H1 (cell line): Measurements from ENCODE around the gene CYBRD1. TPM values are rescaled to one million over a fixed set of nuclear protein-coding genes. Genes with fewer than 3 reads are reported as not detected.
A peak's percentile ranks its signal among the peaks of the same experiment; 100 is the strongest.

Experiments
- CTCF ChIA-PET: fragments of 300-600 bp; sonication (Branson Sonifier 250); formaldehyde crosslinking; loops from one replicate; lab custom pipeline; 2021; ENCODE audit not compliant: partially characterized antibody; lab: Charles Lee
- POLR2A ChIA-PET: fragments of 300-600 bp; sonication (Branson Sonifier 250); formaldehyde crosslinking; loops from one replicate; lab custom pipeline; 2021; ENCODE audit warnings: inconsistent platforms; ENCODE audit not compliant: partially characterized antibody; lab: Charles Lee
- DNase-seq, 2 experiments: peaks; one replicate each; pipeline versions ENCODE4 v3.0.0 to v3.0.0-alpha.2; 2010 to 2022; ENCODE audit warnings: low spot score in 2 of 2, low read depth in 1 of 2, mixed read lengths in 1 of 2
- FAIRE-seq: peaks from 2 replicates; lab custom pipeline; 2011; peaks lifted over from hg19 to GRCh38; lab: Jason Lieb, UNC
- H2AFZ ChIP-seq: 2 replicates; pipeline ENCODE4 v1.8.1; 2012; ENCODE audit warnings: low read length, inconsistent platforms
- H2AK5ac ChIP-seq: 2 replicates; pipeline ENCODE4 v1.6.1; 2013; ENCODE audit warnings: low read depth, low read length
- H2BK120ac ChIP-seq: replicated peaks from 2 replicates; pipeline ENCODE3; 2013; ENCODE audit warnings: low read depth, low read length, inconsistent platforms
- H2BK12ac ChIP-seq: 2 replicates; pipeline ENCODE4 v1.6.1; 2013; ENCODE audit warnings: low read depth, low read length
- H2BK15ac ChIP-seq: 2 replicates; pipeline ENCODE4 v1.6.1; 2013; ENCODE audit warnings: low read length
- H2BK20ac ChIP-seq: 2 replicates; pipeline ENCODE4 v1.6.1; 2013; ENCODE audit warnings: low read length
- H2BK5ac ChIP-seq: 2 replicates; pipeline ENCODE4 v1.6.1; 2013; ENCODE audit warnings: low read depth, low read length
- H3K14ac ChIP-seq: 2 replicates; pipeline ENCODE4 v1.6.1; 2013; ENCODE audit warnings: inconsistent platforms; ENCODE audit not compliant: insufficient read length
- H3K18ac ChIP-seq: 2 replicates; pipeline ENCODE4 v1.6.1; 2013; ENCODE audit warnings: low read length; ENCODE audit errors: extremely low read depth
- H3K23ac ChIP-seq: 2 replicates; pipeline ENCODE4 v1.6.1; 2013; ENCODE audit warnings: inconsistent platforms; ENCODE audit not compliant: insufficient read length
- H3K23me2 ChIP-seq: 2 replicates; pipeline ENCODE4 v1.6.1; 2013; ENCODE audit warnings: low read depth, low read length
- H3K27ac ChIP-seq: 2 replicates; pipeline ENCODE4 v1.6.1; 2011; ENCODE audit warnings: low read depth, low read length, inconsistent platforms
- H3K27me3 ChIP-seq, 4 experiments: replicated peaks in 1 of 4; 1 replicate in 1 of 4; 2 replicates in 3 of 4; pipeline versions ENCODE4 v1.6.1 to v1.8.1; 2011 to 2013; ENCODE audit warnings: low read length in 3 of 4, mild to moderate bottlenecking in 3 of 4, inconsistent platforms in 2 of 4, mixed read lengths in 2 of 4, moderate library complexity in 1 of 4; ENCODE audit not compliant: control insufficient read depth in 3 of 4, insufficient read depth in 3 of 4; ENCODE audit errors: extremely low read depth in 1 of 4
- H3K36me3 ChIP-seq, 4 experiments: 2 replicates each; pipeline versions ENCODE4 v1.6.1 to v1.8.1; 2011 to 2013; ENCODE audit warnings: mild to moderate bottlenecking in 4 of 4, low read length in 3 of 4, moderate library complexity in 2 of 4, control low read depth in 1 of 4, inconsistent platforms in 1 of 4; ENCODE audit not compliant: insufficient read depth in 4 of 4, control insufficient read depth in 2 of 4
- H3K4ac ChIP-seq: replicated peaks from 2 replicates; pipeline ENCODE3; 2013; ENCODE audit warnings: low read length, low read depth, mixed read lengths, inconsistent platforms; ENCODE audit not compliant: insufficient read length
- H3K4me1 ChIP-seq, 4 experiments: replicated peaks in 1 of 4; 1 replicate in 1 of 4; 2 replicates in 3 of 4; pipeline versions ENCODE4 v1.6.1 to v1.8.1; 2011 to 2013; ENCODE audit warnings: low read length in 3 of 4, inconsistent platforms in 2 of 4, mixed read lengths in 1 of 4; ENCODE audit not compliant: insufficient read depth in 4 of 4, control insufficient read depth in 3 of 4
- H3K4me2 ChIP-seq, 2 experiments: 2 replicates each; pipeline versions ENCODE4 v1.6.1 to v1.8.1; 2011 to 2013; ENCODE audit warnings: low read depth in 2 of 2, low read length in 2 of 2, control low read depth in 1 of 2, inconsistent platforms in 1 of 2, mild to moderate bottlenecking in 1 of 2; ENCODE audit not compliant: insufficient read depth in 1 of 2
- H3K4me3 ChIP-seq, 4 experiments: fragments of 200-600, 300-600 bp in 1 of 4; sonication (generic), shearing (Covaris generic), sonication (Bioruptor Twin) in 1 of 4; 2 replicates each; pipeline versions ENCODE4 v1.5.1 to v1.8.1; 2011 to 2016; ENCODE audit warnings: low read length in 4 of 4, low read depth in 3 of 4, control low read depth in 2 of 4, inconsistent platforms in 2 of 4, mild to moderate bottlenecking in 2 of 4, mixed read lengths in 1 of 4, moderate library complexity in 1 of 4; ENCODE audit not compliant: insufficient read depth in 2 of 4; ENCODE audit errors: extremely low read depth in 1 of 4
- H3K56ac ChIP-seq: replicated peaks from 2 replicates; pipeline ENCODE3; 2013; ENCODE audit warnings: low read depth, mild to moderate bottlenecking, mixed read lengths, low read length, inconsistent platforms; ENCODE audit not compliant: insufficient read length
- H3K79me1 ChIP-seq: 2 replicates; pipeline ENCODE4 v1.6.1; 2013; ENCODE audit warnings: low read depth, low read length, control low read depth
- H3K79me2 ChIP-seq, 2 experiments: 2 replicates each; pipeline versions ENCODE4 v1.6.1 to v1.8.1; 2012 to 2013; ENCODE audit warnings: low read length in 2 of 2, mild to moderate bottlenecking in 2 of 2, inconsistent platforms in 1 of 2; ENCODE audit not compliant: insufficient read depth in 2 of 2, control insufficient read depth in 1 of 2
- H3K9ac ChIP-seq, 4 experiments: replicated peaks in 1 of 4; 1 replicate in 1 of 4; 2 replicates in 3 of 4; pipeline versions ENCODE4 v1.6.1 to v1.8.1; 2011 to 2013; ENCODE audit warnings: low read depth in 3 of 4, low read length in 3 of 4, control low read depth in 2 of 4, mild to moderate bottlenecking in 2 of 4, moderate library complexity in 2 of 4, inconsistent platforms in 1 of 4; ENCODE audit errors: extremely low read depth in 1 of 4
- H3K9me3 ChIP-seq, 2 experiments: 2 replicates each; pipeline versions ENCODE4 v1.6.1 to v1.8.1; 2012 to 2013; ENCODE audit warnings: mild to moderate bottlenecking in 2 of 2, moderate library complexity in 2 of 2, control low read depth in 1 of 2, inconsistent platforms in 1 of 2, low read depth in 1 of 2, low read length in 1 of 2, mixed read lengths in 1 of 2; ENCODE audit not compliant: insufficient read depth in 2 of 2
- H4K20me1 ChIP-seq, 2 experiments: replicated peaks in 1 of 2; 2 replicates each; pipeline versions ENCODE3 to v1.8.1; 2011 to 2013; ENCODE audit warnings: inconsistent platforms in 2 of 2, low read length in 2 of 2, mild to moderate bottlenecking in 1 of 2; ENCODE audit not compliant: insufficient read depth in 2 of 2, control insufficient read depth in 1 of 2
- H4K5ac ChIP-seq: 2 replicates; pipeline ENCODE4 v1.6.1; 2013; ENCODE audit warnings: low read length, low read depth, mixed read lengths, inconsistent platforms; ENCODE audit not compliant: insufficient read length
- H4K8ac ChIP-seq: 2 replicates; pipeline ENCODE4 v1.8.0; 2013; ENCODE audit warnings: mild to moderate bottlenecking, moderate library complexity, low read length, inconsistent platforms; ENCODE audit not compliant: insufficient read depth; ENCODE audit errors: extremely low read depth
- H4K91ac ChIP-seq: replicated peaks from 2 replicates; pipeline ENCODE3; 2013; ENCODE audit warnings: low read length, mixed read lengths, inconsistent platforms; ENCODE audit not compliant: insufficient read length
- CEBPB ChIP-seq: IDR thresholded peaks from 2 replicates; pipeline ENCODE4 v1.6.1; 2012; ENCODE audit warnings: low read depth, low read length
- HDAC2 ChIP-seq, 2 experiments: fragments of 300-600 bp in 1 of 2; sonication (generic) in 1 of 2; IDR thresholded peaks; 2 replicates each; pipeline ENCODE4 v1.6.1; 2011 to 2012; ENCODE audit warnings: low read depth in 2 of 2, low read length in 2 of 2, mild to moderate bottlenecking in 2 of 2, moderate library complexity in 2 of 2, borderline replicate concordance in 1 of 2, inconsistent platforms in 1 of 2
- JUND ChIP-seq: IDR thresholded peaks from 2 replicates; pipeline ENCODE4 v1.6.1; 2011; ENCODE audit warnings: mild to moderate bottlenecking, improper control_type of control experiment, low read length
- KDM4A ChIP-seq: IDR thresholded peaks from one replicate; pipeline ENCODE4 v1.7.1; 2012; ENCODE audit warnings: low read depth, mild to moderate bottlenecking, moderate library complexity, low read length, inconsistent platforms; ENCODE audit not compliant: severe bottlenecking
- POLR2AphosphoS5 ChIP-seq: IDR thresholded peaks from 2 replicates; pipeline ENCODE4 v1.6.1; 2011; ENCODE audit warnings: low read depth, low read length
- SP1 ChIP-seq: IDR thresholded peaks from 2 replicates; pipeline ENCODE4 v1.6.1; 2011; ENCODE audit warnings: low read depth, low read length
- TAF1 ChIP-seq: IDR thresholded peaks from 2 replicates; pipeline ENCODE4 v1.6.1; 2011; ENCODE audit warnings: mild to moderate bottlenecking, low read depth, low read length
- WGBS, 2 experiments: shearing (Covaris generic) in 1 of 2; methylation state at CpG; one replicate each; pipeline versions ENCODE4 v1.1.6 to v1.1.7; 2013 to 2015; ENCODE audit warnings: low lambda C conversion rate in 2 of 2, mixed read lengths in 2 of 2, inconsistent platforms in 1 of 2, low coverage in 1 of 2, missing lambda C conversion rate in 1 of 2; ENCODE audit not compliant: insufficient replicate concordance in 2 of 2, insufficient coverage in 1 of 2, insufficient read length in 1 of 2; ENCODE audit errors: extremely low coverage in 1 of 2, missing lambda C conversion rate in 1 of 2; 5-methylcytosine and 5-hydroxymethylcytosine counted together
- polyA plus RNA-seq, 7 experiments: library from polyadenylated mRNA; depleted of rRNA in 3 of 7; stranded (reverse) in 5 of 7; unstranded in 2 of 7; fragments of >200 nt in 5 of 7; fragments of 200-250 nt in 2 of 7; gene quantifications; 1 replicate in 5 of 7; 2 replicates in 1 of 7; 4 replicates in 1 of 7; pipeline versions ENCODE4 v1.2.1 to v1.2.3, GENCODE V29; 2011 to 2013; ENCODE audit warnings: missing spikeins in 2 of 7, mixed read lengths in 2 of 7
- total RNA-seq: library from RNA; stranded (reverse); fragmentation: NEBNext Ultra II Directional; extraction: Animal tissue kit (Norgen Biotek cat#: 25700); gene quantifications from 2 replicates; pipeline ENCODE4 v1.2.1, GENCODE V29; 2021
- TF ChIP-seq, protein P1 (sequence below): IDR thresholded peaks from 2 replicates; pipeline ENCODE4 v1.6.1; 2012; ENCODE audit warnings: inconsistent platforms
- TF ChIP-seq, protein P2 (sequence below): IDR thresholded peaks from 2 replicates; pipeline ENCODE4 v1.6.1; 2012; ENCODE audit warnings: inconsistent platforms

CYBRD1 gene
- total and polyA plus RNA-seq, 2 of the 8 experiments (the other 6 are each of a cell fraction or from before 2014, with no cell fraction given) = 10.7 to 12.6 TPM

DNA sequence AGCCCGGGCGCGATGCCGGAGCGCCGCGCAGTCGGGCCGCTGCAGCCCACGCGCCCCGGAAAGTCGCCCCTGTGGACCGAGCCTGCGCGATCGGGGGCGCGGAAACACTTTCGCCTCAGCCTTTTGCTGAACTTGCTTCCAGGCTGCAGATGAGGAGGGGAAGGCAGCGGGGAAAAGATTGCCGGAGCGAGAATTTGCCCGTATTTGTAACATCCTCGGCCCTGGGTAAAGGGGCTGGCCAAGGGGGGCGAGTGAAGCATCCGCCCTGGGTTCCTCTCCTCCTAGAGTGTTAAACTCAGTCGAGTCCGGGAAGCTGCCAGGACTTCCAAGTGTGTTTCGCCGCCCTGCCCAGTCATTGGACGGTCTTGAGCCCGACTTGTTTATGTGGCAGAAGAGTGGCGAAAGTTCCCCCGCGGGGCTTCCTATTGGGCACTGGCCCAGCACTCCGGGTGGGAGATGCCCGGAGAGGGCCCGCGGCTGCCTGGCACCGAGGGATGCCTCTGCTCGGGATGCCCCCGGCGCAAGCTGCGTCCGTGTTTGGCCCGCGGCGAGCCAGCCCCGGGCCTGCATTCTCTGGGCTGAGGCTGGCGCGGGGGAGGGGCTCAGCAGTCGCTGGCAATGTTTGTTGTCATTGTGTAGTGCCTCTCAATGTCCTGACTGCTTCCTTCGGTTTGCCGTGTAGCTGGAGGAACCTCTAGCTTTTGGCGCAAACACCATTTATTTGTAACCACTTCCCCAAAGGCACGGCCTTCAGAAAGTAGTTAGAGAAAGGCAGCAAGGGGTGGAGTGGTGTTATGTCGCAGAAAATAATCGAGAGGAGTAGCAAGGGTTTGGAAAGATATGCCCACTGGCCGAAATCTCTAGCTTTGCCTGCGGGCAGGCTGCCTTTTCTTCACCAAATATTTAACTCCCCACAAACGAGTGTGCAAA, 1.1 kb downstream of the CYBRD1 start:
- WGBS, 2 experiments = 2% methylated on average over 61 of the region's 62 CpGs; no CpG with 5 or more reads in 1 of the 2 experiments
- Histone ChIP-seq H4K20me1 (peaks cover 0 to 2% of the 10 kb centered on the region in 2 experiments), H2AK5ac (no peak overlapping the region; the same call in 1 of the 2 replicates), H2BK20ac (peak overlapping the region; percentile 91; the same call in 1 of the 2 replicates), H3K36me3 (no peaks in the 10 kb centered on the region), H3K4me2 (peak overlapping the region; percentile 89 to 99), H4K91ac (no peak overlapping the region), H3K79me2 (peaks cover 0 to 33% of the 10 kb centered on the region in 2 experiments; a peak in 3 of 4 replicates), H4K8ac (peak overlapping the region; percentile 68; the same call in 1 of the 2 replicates), H3K4ac (no peak overlapping the region), H3K56ac (no peak overlapping the region), H3K9ac (peak overlapping the region; percentile 69 to 82 (median 79)), H3K18ac (peak overlapping the region; percentile 96), H3K23ac (no peak overlapping the region), H3K9me3 (no peaks in the 10 kb centered on the region), H2AFZ (0 out of 2 replicates have a peak overlapping the region, but pooled peaks have one; percentile 2), H2BK5ac (peak overlapping the region; percentile 88; the same call in 1 of the 2 replicates), H3K14ac (no peak overlapping the region), H3K79me1 (no peaks in the 10 kb centered on the region), H3K4me3 (peak overlapping the region; percentile 73 to 96 (median 84)), H3K23me2 (peaks cover 16% of the 10 kb centered on the region), H2BK120ac (peak overlapping the region; percentile 45), H3K27me3 (no peaks in the 10 kb centered on the region), H3K4me1 (peaks cover 7 to 21% (median 12%) of the 10 kb centered on the region in 4 experiments; a peak in 5 of 7 replicates), H2BK12ac (peak overlapping the region; percentile 75; the same call in 1 of the 2 replicates), H2BK15ac (no peak overlapping the region), H3K27ac (peak overlapping the region; percentile 65), H4K5ac (no peak overlapping the region)
- ChIA-PET CTCF (interaction anchor here (0.7 to 1.8 kb wide), 5 partner anchors 9 to 557 kb away, joined by 3 to 6 read pairs (median 4); no protein-coding TSS in a partner anchor), POLR2A (interaction anchor here (0.7 to 4.5 kb wide), 18 partner anchors 9 to 555 kb away, joined by 3 to 32 read pairs (median 4); no protein-coding TSS in a partner anchor)
- FAIRE-seq (no peak), DNase-seq (peak in 1 of 2 experiments; percentile 83)
- TF ChIP-seq KDM4A (peak; percentile 32), SP1 (no peak), CEBPB (no peak), JUND (no peak), TAF1 (peak; percentile 48; the same call in 1 of the 2 replicates), POLR2AphosphoS5 (no peak), HDAC2 (IDR thresholded peaks at IDR 0.05; ENCODE audit: borderline replicate concordance in 1 of 2, low read depth in 2 of 2, low read length in 2 of 2) (peak in 1 of 2 experiments; percentile 20; a peak in 1 of 4 replicates)
- TF ChIP-seq, protein P1, sequence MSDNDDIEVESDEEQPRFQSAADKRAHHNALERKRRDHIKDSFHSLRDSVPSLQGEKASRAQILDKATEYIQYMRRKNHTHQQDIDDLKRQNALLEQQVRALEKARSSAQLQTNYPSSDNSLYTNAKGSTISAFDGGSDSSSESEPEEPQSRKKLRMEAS = peak; percentile 71
- TF ChIP-seq, protein P2, sequence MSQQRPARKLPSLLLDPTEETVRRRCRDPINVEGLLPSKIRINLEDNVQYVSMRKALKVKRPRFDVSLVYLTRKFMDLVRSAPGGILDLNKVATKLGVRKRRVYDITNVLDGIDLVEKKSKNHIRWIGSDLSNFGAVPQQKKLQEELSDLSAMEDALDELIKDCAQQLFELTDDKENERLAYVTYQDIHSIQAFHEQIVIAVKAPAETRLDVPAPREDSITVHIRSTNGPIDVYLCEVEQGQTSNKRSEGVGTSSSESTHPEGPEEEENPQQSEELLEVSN = peak; percentile 51; the same call in 1 of the 2 replicates
